GM21529 (cell line): ENCODE results near the gene ALDOA.
"Not testable (repeated sequence)": the region's sequence is repeated elsewhere in the genome, so short reads cannot be mapped to it uniquely, and the experiment has no call there.

Experiments
- ATAC-seq: cut with Tn5 transposase; IDR thresholded peaks from one replicate; pipeline ENCODE4 v1.9.1; 2021; ENCODE audit not compliant: unreplicated experiment

Gene ALDOA

DNA sequence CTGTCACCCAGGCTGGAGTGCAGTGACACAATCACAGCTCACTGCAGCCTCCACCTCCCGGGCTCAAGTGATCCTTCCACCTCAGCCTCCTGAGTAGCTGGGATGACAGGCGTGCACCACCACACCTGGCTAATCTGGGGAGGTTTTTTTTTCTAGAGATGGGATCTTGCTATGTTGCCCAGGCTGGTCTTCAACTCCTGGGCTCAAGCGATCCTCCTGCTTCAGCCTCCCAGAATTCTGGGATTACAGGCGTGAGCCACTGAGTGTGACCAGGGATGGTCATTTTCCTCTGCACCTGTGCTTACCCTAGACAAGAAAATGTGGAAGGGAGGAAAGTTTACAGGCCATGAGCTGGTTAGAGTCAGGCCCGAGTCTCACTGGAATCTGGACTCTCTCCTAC is 24.9 kb upstream of the ALDOA start:
- not testable (repeated sequence) for ATAC-seq

DNA sequence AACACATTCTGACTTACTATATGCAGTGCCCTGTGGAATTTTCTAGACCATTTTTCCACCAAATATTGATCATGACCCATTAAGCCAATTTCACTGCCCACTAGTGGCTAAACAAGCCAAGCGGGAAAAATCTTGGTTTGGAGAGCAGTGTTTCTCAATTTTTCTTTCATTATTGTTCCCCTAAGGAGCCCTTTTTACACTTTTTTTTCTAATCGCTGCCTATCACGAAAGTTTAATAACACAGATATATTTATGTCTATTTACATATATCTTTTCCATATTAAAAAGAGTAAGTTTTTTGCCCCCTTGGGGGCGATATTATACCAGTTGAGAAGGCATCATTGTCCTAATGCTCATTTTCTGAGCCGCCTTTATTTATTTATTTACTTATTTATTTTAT is 23.7 kb upstream of the ALDOA start:
- ATAC-seq, result no peak

DNA sequence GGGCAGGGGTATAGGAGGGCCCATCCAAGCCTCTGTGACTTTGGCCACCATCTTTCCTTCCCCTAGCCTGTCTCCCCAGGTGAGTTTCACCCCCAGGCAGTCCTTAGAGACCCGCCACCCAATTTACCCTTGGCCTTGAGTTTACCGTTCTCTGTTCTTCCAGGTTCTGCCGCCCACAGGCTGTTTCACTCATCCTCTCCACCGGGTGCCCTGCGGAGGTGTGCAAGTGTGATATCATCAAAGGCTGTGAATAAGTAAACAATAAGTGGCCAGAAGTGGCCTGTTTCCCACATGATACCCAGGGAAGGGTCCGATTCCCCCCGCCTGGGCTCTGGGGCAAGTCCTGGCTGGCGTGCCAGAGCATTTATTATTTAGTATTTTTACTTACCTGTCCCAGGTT is 19.4 kb upstream of the ALDOA start:
- ATAC-seq, result no peak

DNA sequence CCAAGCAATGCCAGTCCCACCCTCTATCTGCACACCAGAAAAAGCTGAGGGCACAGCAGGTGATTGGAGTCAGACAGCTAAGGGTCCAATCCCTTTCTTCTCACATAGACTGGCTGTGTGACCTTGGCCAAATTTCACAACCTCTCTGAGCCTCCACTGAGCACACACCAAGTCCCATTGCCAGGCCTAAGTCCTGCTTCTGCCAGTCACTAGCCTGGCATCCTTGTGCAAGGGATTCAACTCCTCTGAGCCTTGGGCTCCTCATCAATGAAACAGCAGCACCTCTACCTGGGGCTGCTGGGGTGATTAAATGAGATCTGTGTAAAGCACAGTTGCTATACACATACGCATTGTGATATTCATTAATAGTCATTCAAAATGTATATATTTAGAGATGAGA is 19.0 kb upstream of the ALDOA start:
- ATAC-seq, result no peak

DNA sequence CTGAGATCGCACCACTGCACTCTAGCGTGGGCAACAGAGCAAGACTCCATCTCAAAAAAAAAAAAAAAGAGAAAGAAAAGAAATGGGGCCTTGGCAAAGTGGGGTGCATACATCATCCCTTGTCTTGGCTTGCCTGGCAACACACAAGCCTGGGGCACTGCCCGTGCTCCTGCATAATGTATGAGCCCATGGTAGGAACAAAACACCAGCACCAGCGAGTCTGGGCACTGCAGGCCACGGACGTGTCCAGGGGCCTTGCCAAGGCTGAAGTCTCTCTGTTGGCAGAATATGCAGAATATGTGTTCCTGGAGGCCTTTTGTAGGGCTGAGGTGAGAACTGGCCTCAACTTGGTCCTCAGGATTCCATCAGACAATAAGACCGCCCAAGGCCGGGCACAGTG is 15.7 kb upstream of the ALDOA start:
- no peak for ATAC-seq

DNA sequence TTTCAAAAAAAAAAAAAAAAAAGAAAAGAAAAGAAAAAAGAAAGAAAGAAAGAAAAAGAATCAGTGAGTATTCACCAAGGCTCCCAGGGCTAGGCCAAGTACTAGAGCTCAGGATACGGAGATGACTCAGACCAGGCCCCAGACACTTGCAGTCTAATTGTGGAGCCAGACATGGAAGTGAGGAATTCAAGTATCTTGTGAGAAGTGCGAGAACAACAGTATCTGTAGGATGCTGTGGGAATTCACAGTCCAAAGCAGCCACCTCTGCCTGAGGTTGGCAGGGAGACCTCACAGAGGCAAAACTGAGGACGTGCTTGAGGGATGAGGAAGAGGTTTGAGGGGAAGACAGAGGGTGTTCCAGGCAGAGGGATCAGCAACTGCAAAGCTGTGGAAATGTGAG is 14.0 kb upstream of the ALDOA start:
- no peak for ATAC-seq

DNA sequence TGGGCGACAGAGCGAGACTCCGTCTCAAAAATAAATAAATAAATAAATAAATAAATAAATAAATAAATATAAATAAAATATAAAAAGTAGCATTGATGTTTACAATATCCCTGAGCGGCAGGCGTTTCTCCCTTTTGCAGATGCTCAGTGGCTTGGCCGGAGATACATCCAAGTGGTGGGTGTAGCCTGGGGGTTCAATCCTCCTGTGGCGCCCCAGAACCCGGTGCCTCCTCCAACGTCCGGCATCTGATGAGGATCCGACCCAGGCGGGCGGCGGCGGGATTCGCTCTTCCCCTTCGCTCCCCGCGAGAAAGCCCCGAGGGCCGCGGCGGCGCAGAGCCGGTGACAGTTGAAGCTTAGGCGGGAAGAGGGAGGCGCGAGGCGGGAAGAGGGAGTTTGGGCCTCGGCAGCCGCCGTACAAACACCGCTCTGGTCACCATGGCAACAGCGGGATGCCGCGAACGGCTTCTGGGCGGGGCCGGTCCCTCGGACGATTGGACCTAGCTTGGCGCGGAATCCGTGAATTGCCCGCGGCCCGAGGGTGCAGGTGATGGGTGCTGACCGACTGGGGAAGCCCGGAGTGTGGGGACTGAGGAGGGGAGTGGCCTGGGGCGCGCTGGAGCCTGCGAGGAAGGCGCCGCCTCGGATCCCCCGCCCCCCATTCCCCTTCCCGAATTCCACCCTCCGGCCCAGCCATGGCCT is 12.7 kb upstream of the ALDOA start:
- no peak for ATAC-seq

DNA sequence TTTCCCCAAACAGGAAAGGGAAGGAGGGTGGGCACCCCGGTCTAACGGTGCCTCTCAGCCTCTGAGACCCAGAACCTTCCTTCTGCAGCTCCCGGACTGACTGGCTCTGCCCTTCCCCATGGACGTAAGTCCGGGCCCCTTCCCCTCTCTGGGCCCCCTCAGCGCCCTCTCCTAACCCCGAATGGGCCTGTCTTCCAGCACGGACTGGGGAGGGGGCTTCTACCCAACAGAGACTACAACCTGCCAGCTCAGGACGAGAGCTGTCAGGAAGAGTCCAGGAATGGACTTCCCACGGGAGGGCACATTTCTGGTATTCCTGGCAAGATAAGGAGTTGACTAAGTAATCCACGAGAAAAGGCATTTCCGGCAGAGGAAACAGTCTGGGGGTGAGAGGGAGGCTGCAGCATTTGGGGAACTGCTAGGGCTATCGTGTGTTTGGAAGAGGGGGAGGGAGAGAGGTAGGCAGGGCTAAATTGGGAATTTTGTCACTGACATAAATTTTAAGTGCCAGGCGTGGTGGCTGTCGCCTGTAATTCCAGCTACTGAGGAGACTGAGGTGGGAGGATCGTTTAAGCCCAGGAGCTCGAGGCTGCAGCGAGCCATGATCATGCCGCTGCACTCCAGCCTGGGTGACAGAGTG is 12.1 kb upstream of the ALDOA start:
- ATAC-seq, result no peak

DNA sequence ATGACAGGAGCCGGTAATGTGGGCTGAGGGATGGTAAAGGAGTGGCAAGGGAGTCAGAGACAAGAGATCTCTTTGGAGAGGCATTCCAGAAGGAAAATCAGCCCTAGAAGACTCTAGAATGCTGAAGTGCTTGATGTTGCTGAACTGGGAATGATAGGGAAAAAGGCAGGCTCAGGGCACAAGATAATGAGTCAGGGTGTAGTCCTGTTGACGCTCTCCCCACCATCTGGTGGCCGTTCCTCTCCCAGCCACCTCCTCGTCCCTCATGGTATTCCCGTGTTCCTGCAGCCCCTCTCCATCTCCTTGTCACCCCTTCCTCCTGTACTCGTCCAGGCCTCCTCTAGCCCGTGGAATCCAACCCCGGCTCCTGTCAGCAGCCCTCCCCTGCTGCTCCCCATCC is 11.1 kb upstream of the ALDOA start:
- no peak for ATAC-seq

DNA sequence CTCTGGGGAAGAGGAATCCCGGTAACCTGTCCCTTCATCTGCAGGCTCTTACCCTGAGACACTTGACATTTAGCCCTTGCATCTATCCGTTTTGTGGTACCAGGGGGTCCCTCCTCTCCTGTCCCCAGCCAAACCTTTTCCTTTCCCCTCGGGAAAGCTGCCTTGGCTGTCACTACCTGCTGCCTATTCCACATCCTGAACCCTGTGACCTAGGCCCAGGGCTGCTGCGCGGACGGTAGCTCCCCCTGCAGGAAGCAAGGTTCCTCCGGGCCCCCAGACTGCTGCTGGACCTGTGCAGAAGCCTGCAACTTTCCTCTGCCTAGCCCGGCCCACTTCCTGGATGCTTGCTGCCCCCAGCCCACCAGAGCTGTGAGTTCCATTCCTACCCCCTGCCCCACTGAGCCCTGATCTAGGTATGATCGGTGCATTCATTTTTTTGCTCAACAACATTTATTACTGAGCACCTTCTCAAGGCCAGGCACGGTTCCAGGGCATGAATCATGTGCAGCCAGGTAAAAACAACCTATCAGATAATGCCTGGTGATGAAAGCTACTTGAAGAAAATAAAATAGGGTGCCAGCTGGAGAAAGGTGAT is 10.5 kb upstream of the ALDOA start:
- ATAC-seq, result no peak

DNA sequence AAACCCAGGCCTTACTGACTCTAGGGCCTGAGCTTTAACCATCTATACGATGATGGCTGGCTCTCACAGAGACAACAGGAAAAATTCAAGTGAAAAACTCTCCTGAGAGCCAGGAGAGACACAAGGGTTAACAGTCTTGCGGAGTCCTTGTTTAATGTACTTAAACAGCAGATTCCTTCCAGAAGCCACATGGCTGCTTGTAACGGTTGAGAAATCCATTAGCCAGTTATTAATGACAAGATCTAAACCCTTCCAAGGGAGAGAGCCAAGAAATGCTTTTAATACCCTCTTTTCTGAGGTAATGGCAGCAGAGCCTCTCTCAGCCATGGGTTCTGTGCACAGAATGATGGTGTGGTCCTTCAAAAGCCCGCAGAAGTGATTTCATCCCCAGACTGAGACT is 5.2 kb upstream of the ALDOA start:
- no peak for ATAC-seq

DNA sequence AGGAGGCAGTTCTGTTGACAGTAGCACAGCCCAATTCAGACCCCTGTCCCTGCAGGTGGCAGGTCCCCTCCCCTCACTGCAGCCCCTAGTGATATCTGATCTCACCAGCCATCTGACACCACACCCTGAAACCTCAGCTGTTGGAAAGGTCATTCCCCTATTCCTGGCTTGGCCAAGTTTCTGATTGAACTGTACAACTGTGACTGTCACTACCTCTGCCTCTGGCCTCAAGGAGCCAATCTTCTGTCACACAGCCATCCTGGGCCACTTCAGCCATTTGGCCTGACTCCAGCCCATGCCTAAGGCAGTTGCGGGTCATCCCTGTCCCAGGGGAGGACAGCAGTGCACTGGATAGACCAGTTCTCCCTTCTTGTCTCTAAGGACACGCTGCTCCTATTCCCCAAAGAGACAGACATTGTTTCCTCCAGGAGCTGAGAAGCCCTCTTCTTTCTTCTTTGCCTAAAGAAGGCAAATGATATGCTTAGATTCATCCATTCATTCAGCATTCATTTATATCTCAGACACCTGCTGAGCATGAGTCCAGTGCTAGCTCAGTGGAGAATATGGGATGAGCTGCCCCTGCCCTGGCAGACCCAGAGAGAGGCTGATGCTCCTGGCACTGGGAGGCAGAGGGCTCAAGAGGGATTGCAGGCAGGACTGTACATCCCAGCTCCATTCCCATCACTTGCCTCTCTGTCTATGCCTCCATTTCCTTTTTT is 4.6 kb upstream of the ALDOA start:
- no peak for ATAC-seq

DNA sequence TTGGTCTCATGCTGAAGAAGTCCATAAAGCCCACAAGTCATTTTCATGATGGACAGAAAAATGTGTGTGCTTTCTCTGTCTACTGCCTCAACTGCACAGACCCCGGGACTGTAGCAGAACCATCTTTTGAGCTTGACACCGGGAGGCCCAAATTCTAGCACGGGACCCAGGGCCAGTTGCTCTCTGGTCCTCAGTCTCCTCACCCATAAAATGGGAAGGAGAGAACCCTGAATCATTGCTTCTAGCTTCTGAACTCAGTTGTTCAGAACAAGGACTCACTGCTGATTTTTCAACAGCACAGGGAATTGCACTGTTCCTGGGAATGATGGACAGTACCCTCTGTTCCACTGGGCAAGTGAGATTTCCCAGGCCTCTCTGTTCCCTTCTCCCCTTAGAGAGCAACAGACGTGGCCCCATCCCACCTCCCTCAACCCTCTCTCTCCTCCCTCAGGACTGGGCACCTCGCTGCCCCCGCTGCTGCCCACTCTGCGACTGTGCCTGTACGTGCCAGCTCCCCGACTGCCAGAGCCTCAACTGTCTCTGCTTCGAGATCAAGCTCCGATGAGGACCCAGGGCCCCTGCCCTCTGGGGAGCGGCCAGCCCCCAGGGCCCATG is 2.2 kb upstream of the ALDOA start:
- ATAC-seq, result no peak

DNA sequence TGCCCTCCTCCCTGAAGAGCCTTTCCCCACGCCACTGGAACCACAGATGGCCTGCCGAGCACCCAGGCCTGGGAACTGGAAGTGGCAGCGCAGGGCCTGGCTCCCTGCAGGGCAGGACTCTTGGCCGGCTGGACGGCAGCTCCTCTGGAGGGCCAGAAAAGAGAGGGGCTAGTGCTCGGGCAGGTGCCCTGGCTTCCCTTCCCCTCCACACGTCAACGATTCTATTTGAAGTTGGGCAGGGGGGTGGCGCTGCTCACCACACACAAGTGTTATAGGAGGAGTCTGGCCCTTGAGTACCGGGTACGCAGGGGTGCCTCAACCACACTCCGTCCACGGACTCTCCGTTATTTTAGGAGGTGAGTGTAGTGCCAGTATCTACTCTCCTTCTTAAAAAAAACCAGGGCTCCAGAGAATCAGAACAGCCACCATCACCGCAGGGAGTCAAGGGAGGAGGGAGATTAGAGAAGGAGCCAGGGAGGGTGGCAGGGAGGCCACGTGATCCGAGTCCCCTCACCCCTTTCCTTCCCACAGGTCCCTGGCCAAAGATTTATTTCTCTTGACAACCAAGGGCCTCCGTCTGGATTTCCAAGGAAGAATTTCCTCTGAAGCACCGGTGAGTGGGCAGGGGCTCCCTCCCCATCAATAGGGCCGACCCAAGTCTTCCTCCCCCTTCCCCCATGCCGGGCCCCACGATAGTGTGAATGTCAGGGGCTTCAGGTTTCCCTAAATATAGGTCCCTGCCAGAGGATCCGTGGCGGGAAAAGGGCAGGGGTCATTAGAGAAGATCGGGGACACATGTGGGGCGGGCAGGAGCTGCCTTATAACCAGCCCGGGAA is 1.4 kb upstream of the ALDOA start:
- peak; percentile 40 for ATAC-seq

DNA sequence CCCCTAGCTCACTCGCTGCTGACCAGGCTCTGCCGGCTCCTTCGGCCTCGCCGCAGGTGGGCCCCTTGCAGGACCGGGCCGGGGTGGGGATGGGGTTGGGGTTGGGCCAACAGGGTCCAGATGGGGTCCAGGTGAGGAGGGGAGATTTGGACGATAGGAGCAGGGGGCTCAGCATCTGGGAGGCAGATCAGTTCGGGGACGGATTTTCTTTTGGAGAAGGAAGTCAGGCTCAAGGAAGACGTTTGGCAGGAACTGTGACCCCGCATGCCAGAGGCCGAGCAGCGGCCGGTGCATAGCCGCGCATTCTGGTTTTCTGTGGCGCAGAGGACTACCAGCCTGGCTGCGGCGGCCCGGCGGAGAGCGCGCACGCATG is 845 bp upstream of the ALDOA start:
- no peak for ATAC-seq

DNA sequence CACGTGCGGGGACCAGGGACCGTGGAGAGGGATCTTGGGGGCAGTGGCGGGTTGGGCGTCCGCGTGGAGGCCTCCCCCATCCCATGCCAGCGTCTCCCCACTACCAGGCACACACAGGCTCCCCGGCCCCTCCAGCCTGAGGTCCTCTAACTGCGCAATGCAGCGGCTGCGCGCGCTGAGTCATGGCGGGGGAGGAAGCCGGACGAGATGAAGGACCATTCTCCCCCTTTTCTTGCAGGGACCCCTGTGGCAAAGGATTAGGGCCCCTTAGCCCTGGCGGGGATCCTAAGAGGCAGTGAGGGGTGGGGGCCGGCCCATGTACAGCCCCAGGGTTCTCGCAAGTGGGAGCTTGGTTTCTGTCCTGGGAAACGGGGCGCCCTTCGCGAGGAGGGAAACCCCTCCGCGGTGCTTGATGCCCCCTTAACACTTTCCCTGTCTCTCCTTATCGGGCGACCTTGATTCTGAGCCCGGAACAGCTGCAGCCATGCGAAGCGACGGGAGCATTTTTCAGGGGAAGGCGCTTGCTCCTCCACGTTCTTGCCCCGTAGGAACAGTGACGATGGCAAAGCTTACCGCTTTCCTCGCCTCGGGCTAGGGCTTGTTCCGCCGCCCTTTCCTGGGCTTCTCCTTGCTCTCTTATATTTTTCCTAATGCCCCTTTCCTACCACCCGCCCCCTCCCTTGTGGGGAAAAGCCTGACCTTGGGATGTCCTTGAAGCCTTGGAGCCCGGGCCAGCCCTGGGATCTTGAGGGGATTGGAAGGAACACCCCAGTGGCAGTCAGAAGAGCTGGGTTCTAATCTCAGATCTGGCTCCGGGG is 592 bp downstream of the ALDOA start:
- peak; percentile 3 for ATAC-seq

DNA sequence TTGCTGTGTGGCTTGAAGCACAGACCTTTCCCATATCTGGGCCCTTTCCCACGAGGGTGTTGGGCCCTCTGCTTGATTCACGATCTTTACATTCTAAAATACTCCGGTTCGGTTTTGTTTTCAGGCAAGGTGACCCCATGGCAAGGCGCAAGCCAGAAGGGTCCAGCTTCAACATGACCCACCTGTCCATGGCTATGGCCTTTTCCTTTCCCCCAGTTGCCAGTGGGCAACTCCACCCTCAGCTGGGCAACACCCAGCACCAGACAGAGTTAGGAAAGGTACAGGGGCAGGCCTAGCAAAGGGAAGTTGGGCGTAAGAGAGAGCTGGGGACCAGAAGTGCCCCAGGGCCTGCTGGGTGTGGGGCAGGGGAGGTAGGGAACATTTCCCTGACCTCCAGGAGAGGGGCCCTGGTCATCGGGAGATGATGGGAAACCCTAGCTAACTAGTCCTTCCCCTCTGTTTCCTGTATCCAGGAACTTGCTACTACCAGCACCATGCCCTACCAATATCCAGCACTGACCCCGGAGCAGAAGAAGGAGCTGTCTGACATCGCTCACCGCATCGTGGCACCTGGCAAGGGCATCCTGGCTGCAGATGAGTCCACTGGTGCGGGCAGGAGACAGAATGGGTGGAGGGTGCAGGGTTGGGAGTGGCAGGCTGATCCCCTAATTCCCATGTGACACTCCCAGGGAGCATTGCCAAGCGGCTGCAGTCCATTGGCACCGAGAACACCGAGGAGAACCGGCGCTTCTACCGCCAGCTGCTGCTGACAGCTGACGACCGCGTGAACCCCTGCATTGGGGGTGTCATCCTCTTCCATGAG is 1.4 kb downstream of the ALDOA start:
- no peak for ATAC-seq

DNA sequence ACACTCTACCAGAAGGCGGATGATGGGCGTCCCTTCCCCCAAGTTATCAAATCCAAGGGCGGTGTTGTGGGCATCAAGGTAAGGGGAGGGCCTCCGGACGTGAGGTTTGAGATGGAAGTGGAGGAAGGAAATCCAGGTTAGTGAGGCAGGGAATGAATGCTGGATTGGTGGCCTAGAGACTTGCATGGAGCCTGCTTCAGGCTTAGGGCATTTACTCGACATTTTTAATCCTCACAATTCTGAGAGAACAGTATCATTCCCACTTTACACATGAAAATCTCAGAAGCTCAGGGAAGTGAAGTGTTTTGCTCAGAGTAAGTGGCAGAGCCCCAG is 2.0 kb downstream of the ALDOA start:
- ATAC-seq, result no peak

DNA sequence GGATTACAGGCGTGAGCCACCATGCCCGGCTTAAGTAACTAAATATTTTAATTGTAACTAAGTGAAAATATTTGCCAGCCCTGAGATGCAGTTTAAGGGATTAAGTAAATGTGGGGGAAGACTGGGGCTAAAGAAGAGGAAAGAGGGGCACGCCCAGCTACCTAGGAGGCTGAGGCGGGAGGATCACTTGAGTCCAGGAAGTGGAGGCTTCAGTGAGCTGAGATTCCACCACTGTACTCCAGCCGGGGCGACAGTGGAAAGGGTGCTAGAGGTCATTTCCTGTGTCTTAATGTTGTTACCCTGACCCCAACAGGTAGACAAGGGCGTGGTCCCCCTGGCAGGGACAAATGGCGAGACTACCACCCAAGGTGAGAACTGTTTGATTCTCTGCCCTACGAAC is 2.8 kb downstream of the ALDOA start:
- no peak for ATAC-seq
